H9 (cell line): ENCODE measurements around the gene PLEKHA7. TPM values are rescaled to one million over a fixed set of nuclear protein-coding genes. Genes with fewer than 3 reads are reported as not detected.

Experiments
- DNase-seq: peaks from one replicate; pipeline ENCODE4 v3.0.0-alpha.2; 2017
- H2AFZ ChIP-seq: one replicate; pipeline ENCODE4 v1.6.1; 2013; ENCODE audit warnings: mild to moderate bottlenecking, low read length, control low read depth, moderate library complexity
- H2AK5ac ChIP-seq: 2 replicates; pipeline ENCODE4 v1.6.1; 2013; ENCODE audit warnings: low read length, control low read depth, mixed read lengths; ENCODE audit not compliant: insufficient read length
- H2BK120ac ChIP-seq: one replicate; pipeline ENCODE4 v1.6.1; 2013; ENCODE audit warnings: low read depth, mild to moderate bottlenecking, low read length, control low read depth, inconsistent platforms; ENCODE audit not compliant: poor library complexity, severe bottlenecking
- H2BK12ac ChIP-seq: 2 replicates; pipeline ENCODE4 v1.6.1; 2013; ENCODE audit warnings: low read length, control low read depth, mixed read lengths, low read depth; ENCODE audit not compliant: insufficient read length
- H2BK15ac ChIP-seq: 2 replicates; pipeline ENCODE4 v1.6.1; 2013; ENCODE audit warnings: low read depth, low read length, control low read depth
- H2BK20ac ChIP-seq: one replicate; pipeline ENCODE4 v1.6.1; 2013; ENCODE audit warnings: low read depth, mild to moderate bottlenecking, low read length, control low read depth, inconsistent platforms; ENCODE audit not compliant: poor library complexity, severe bottlenecking
- H2BK5ac ChIP-seq: 2 replicates; pipeline ENCODE4 v1.6.1; 2013; ENCODE audit warnings: low read length, control low read depth, mixed read lengths; ENCODE audit not compliant: insufficient read length
- H3K14ac ChIP-seq: 2 replicates; pipeline ENCODE4 v1.6.1; 2013; ENCODE audit warnings: low read length, control low read depth; ENCODE audit not compliant: insufficient read depth
- H3K18ac ChIP-seq: 2 replicates; pipeline ENCODE4 v1.6.1; 2013; ENCODE audit warnings: low read depth, mild to moderate bottlenecking, mixed read lengths, low read length, control low read depth; ENCODE audit not compliant: insufficient read length
- H3K23ac ChIP-seq: 2 replicates; pipeline ENCODE4 v1.6.1; 2013; ENCODE audit warnings: low read length, control low read depth, mixed read lengths, low read depth; ENCODE audit not compliant: insufficient read length
- H3K23me2 ChIP-seq: 2 replicates; pipeline ENCODE4 v1.6.1; 2013; ENCODE audit warnings: low read depth, mild to moderate bottlenecking, mixed read lengths, low read length, control low read depth; ENCODE audit not compliant: insufficient read length, poor library complexity, severe bottlenecking
- H3K27ac ChIP-seq: 2 replicates; pipeline ENCODE4 v1.5.1; 2013; ENCODE audit warnings: low read length, control low read depth, mixed read lengths, low read depth; ENCODE audit not compliant: insufficient read length
- H3K27me3 ChIP-seq: 2 replicates; pipeline ENCODE4 v1.6.1; 2013; ENCODE audit warnings: low read length, control low read depth, inconsistent platforms; ENCODE audit not compliant: insufficient read depth
- H3K4ac ChIP-seq: 2 replicates; pipeline ENCODE4 v1.6.1; 2013; ENCODE audit warnings: low read depth, mild to moderate bottlenecking, control low read depth, inconsistent platforms, low read length, moderate library complexity
- H3K4me1 ChIP-seq: 2 replicates; pipeline ENCODE4 v1.6.1; 2013; ENCODE audit warnings: low read length, control low read depth, inconsistent platforms; ENCODE audit not compliant: insufficient read depth
- H3K4me2 ChIP-seq: 2 replicates; pipeline ENCODE4 v1.6.1; 2013; ENCODE audit warnings: low read length, control low read depth, mixed read lengths; ENCODE audit not compliant: insufficient read length, insufficient read depth
- H3K56ac ChIP-seq: 2 replicates; pipeline ENCODE4 v1.6.1; 2013; ENCODE audit warnings: low read depth, mild to moderate bottlenecking, mixed read lengths, low read length, control low read depth; ENCODE audit not compliant: insufficient read length
- H3K79me1 ChIP-seq: 2 replicates; pipeline ENCODE4 v1.6.1; 2013; ENCODE audit warnings: low read depth, mild to moderate bottlenecking, moderate library complexity, low read length, control low read depth, inconsistent platforms; ENCODE audit not compliant: insufficient read depth, poor library complexity, severe bottlenecking
- H3K79me2 ChIP-seq: 2 replicates; pipeline ENCODE4 v1.6.1; 2013; ENCODE audit warnings: low read length, control low read depth, inconsistent platforms; ENCODE audit not compliant: insufficient read depth
- H3K9ac ChIP-seq: 2 replicates; pipeline ENCODE4 v1.6.1; 2013; ENCODE audit warnings: low read length, control low read depth, mixed read lengths; ENCODE audit not compliant: insufficient read length; ENCODE audit errors: extremely low read depth
- H3K9me3 ChIP-seq: one replicate; pipeline ENCODE4 v1.6.1; 2013; ENCODE audit warnings: low read depth, low read length, inconsistent platforms; ENCODE audit not compliant: control insufficient read depth
- H3T11ph ChIP-seq: one replicate; pipeline ENCODE4 v1.6.1; 2013; ENCODE audit warnings: mild to moderate bottlenecking, low read length, control low read depth, inconsistent platforms
- H4K20me1 ChIP-seq: one replicate; pipeline ENCODE4 v1.6.1; 2013; ENCODE audit not compliant: control insufficient read depth, insufficient read length, insufficient read depth
- H4K5ac ChIP-seq: 2 replicates; pipeline ENCODE4 v1.6.1; 2013; ENCODE audit warnings: low read depth, mild to moderate bottlenecking, mixed read lengths, low read length, control low read depth; ENCODE audit not compliant: insufficient read length
- H4K8ac ChIP-seq: replicated peaks from 2 replicates; pipeline ENCODE4 v1.6.1; 2013; ENCODE audit warnings: low read length, control low read depth, mixed read lengths, low read depth; ENCODE audit not compliant: insufficient read length
- H4K91ac ChIP-seq: 2 replicates; pipeline ENCODE4 v1.6.1; 2013; ENCODE audit warnings: low read depth, mild to moderate bottlenecking, moderate library complexity, mixed read lengths, low read length, control low read depth; ENCODE audit not compliant: insufficient read length
- H3K27ac Mint-ChIP-seq, 3 experiments: 2 replicates in 2 of 3; 3 replicates in 1 of 3; pipeline ENCODE4 v1.8.0; 2020 to 2021; ENCODE audit warnings: mixed read lengths in 3 of 3, mild to moderate bottlenecking in 1 of 3, moderate library complexity in 1 of 3
- H3K27me3 Mint-ChIP-seq: 2 replicates; pipeline ENCODE4 v1.8.0; 2021; ENCODE audit warnings: low read depth, mild to moderate bottlenecking, moderate library complexity, mixed read lengths
- H3K36me3 Mint-ChIP-seq, 3 experiments: 2 replicates in 2 of 3; 3 replicates in 1 of 3; pipeline ENCODE4 v1.8.0; 2020 to 2021; ENCODE audit warnings: low read depth in 3 of 3, mixed read lengths in 3 of 3; ENCODE audit not compliant: insufficient read depth in 1 of 3
- H3K4me1 Mint-ChIP-seq, 2 experiments: 2 replicates each; pipeline ENCODE4 v1.8.0; 2020; ENCODE audit warnings: mixed read lengths in 2 of 2
- H3K4me3 Mint-ChIP-seq, 2 experiments: 2 replicates in 1 of 2; 3 replicates in 1 of 2; pipeline ENCODE4 v1.8.0; 2020 to 2021; ENCODE audit warnings: mild to moderate bottlenecking in 2 of 2, mixed read lengths in 2 of 2, moderate library complexity in 1 of 2
- H3K9me3 Mint-ChIP-seq, 2 experiments: 2 replicates in 1 of 2; 3 replicates in 1 of 2; pipeline ENCODE4 v1.8.0; 2020; ENCODE audit warnings: mild to moderate bottlenecking in 2 of 2, mixed read lengths in 2 of 2, moderate library complexity in 1 of 2
- WGBS: extraction: QIAGEN DNeasy Blood & Tissue Kit; methylation state at CpG from one replicate; pipeline ENCODE4 v1.1.7; 2013; ENCODE audit warnings: missing lambda C conversion rate, low lambda C conversion rate, mixed read lengths; ENCODE audit not compliant: insufficient read length; ENCODE audit errors: extremely low coverage; 5-methylcytosine and 5-hydroxymethylcytosine counted together
- total RNA-seq: library from RNA; stranded (reverse); gene quantifications from 2 replicates; pipeline ENCODE4 v1.2.1, GENCODE V29; 2021
- TF ChIP-seq, protein P1 (sequence below): fragments of 200-600 bp; sonication (generic); conservative IDR thresholded peaks from 3 replicates; pipeline ENCODE4 v1.8.0; 2021; ENCODE audit warnings: antibody characterized with exemption, mild to moderate bottlenecking

Gene PLEKHA7
- total RNA-seq, 1 experiment from 2014 or later = 21.0 TPM

DNA sequence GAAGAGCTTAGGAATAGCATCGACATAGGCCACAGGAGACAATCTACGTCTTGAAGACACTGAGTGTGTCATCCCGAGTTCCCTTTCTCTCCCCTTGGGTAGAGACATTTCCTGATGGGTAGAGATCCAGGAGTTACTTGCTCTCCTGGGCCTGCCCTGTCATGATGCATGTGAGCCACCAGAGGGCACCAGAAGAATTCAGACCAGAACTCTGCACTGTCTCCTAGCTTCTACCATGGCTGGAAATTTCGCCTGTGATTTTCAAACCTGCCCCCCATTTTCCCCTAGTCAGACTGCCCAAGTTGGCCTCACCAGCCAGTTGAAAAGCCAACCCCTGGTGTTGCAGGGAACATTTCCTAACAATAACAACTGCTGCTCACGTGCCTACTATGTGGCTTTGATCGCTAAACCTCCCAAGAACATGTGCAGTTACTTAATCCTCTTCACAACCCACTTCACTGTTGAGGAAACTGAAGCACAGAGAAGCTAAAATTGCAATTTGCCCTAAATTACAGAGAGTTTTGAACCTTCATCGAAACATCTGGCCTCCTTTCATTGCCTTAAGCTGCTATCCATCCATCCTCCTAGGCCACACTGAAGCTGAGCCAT, 228.6 kb downstream of the PLEKHA7 start:
- peak overlapping the region in 1 of 3 experiments; percentile 58; a peak in 2 of 7 replicates for H3K27ac Mint-ChIP-seq
- no CpG with 5 or more reads among the region's 7 CpGs for WGBS

More for the DNA sequence above, 228.6 kb downstream of the PLEKHA7 start:
- peaks cover 0 to 4% (median 4%) of the 10 kb centered on the region in 3 experiments; a peak in 4 of 7 replicates for H3K36me3 Mint-ChIP-seq
- H2BK20ac ChIP-seq = no peak overlapping the region
- H2AK5ac ChIP-seq = no peak overlapping the region
- no peaks in the 10 kb centered on the region for H3K79me1 ChIP-seq
- H4K20me1 ChIP-seq = no peaks in the 10 kb centered on the region
- no peak overlapping the region for H3K14ac ChIP-seq
- H3K4me2 ChIP-seq = no peak overlapping the region
- H3K23me2 ChIP-seq = no peaks in the 10 kb centered on the region
- no peak overlapping the region for H4K5ac ChIP-seq
- H3K23ac ChIP-seq = no peak overlapping the region
- DNase-seq = peak; percentile 76
- no peak overlapping the region for H3K27ac ChIP-seq
- no peak overlapping the region for H3K4me3 Mint-ChIP-seq
- H3K9me3 Mint-ChIP-seq = no peaks in the 10 kb centered on the region
- no peak overlapping the region for H3K18ac ChIP-seq
- H4K8ac ChIP-seq = no peak overlapping the region
- H2BK5ac ChIP-seq = no peak overlapping the region
- no peaks in the 10 kb centered on the region for H3K9me3 ChIP-seq
- no peak overlapping the region for H3K9ac ChIP-seq
- H3K4me1 ChIP-seq = no peaks in the 10 kb centered on the region
- H3K56ac ChIP-seq = no peak overlapping the region
- H3T11ph ChIP-seq = no peak overlapping the region
- no peak overlapping the region for H2BK120ac ChIP-seq
- no peak overlapping the region for H2AFZ ChIP-seq
- H3K27me3 ChIP-seq = no peaks in the 10 kb centered on the region
- no peak overlapping the region for H2BK15ac ChIP-seq
- H3K4ac ChIP-seq = no peak overlapping the region
- H2BK12ac ChIP-seq = no peak overlapping the region
- no peaks in the 10 kb centered on the region for H3K79me2 ChIP-seq
- TF ChIP-seq, protein P1, sequence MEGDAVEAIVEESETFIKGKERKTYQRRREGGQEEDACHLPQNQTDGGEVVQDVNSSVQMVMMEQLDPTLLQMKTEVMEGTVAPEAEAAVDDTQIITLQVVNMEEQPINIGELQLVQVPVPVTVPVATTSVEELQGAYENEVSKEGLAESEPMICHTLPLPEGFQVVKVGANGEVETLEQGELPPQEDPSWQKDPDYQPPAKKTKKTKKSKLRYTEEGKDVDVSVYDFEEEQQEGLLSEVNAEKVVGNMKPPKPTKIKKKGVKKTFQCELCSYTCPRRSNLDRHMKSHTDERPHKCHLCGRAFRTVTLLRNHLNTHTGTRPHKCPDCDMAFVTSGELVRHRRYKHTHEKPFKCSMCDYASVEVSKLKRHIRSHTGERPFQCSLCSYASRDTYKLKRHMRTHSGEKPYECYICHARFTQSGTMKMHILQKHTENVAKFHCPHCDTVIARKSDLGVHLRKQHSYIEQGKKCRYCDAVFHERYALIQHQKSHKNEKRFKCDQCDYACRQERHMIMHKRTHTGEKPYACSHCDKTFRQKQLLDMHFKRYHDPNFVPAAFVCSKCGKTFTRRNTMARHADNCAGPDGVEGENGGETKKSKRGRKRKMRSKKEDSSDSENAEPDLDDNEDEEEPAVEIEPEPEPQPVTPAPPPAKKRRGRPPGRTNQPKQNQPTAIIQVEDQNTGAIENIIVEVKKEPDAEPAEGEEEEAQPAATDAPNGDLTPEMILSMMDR = peak; percentile 87
- H3K27me3 Mint-ChIP-seq = no peaks in the 10 kb centered on the region
- no peak overlapping the region for H4K91ac ChIP-seq
- peaks cover 21 to 23% of the 10 kb centered on the region in 2 experiments for H3K4me1 Mint-ChIP-seq
